HG02571 (cell line): Measurements from ENCODE around the gene DCUN1D2.
"Not testable (repeated sequence)": the region's sequence is repeated elsewhere in the genome, so short reads cannot be mapped to it uniquely, and the experiment has no call there.

Experiments used
- ATAC-seq: cut with Tn5 transposase; IDR thresholded peaks from one replicate; pipeline ENCODE4 v1.9.1; 2021; ENCODE audit warnings: mild to moderate bottlenecking, moderate library complexity; ENCODE audit not compliant: unreplicated experiment

Gene DCUN1D2

DNA sequence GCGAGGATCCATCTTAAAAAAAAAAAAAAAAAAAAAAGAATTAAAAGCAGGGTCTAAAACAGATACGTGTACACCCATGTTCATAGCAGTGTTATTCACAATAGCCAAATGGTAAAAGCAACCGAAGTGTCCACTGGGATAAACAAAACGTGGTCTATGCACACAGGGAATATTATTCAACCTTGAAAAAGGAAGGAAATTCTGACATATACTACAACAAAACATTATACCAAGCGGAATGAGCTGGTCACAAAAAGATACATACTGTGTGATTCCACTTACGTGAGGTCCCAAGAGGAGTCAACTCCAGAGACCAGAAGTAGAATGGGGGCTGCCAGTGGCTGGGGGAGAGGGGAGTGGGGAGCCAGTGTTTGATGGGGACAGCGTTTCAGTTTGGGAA is 22.5 kb downstream of the DCUN1D2 start:
- no peak for ATAC-seq

DNA sequence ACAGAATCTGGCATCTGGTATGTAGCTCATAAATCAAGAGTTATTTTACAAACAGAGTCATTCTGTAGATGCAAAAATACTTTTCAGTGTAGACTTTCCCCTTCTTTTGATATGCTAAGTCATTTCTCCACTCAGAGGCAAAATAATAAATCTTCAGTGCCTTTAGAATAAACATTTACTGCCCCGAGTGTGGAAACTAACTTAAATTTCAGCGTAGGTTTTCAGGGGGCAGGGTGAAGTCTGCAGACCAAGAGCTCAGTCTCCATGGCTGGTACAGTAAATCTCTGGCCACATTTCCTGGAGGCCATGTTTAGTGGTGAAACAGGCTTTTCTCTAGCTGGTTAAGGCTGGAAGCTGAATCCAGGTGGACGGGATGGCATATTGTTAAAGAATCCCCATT is 24.1 kb downstream of the DCUN1D2 start:
- ATAC-seq, result no peak

DNA sequence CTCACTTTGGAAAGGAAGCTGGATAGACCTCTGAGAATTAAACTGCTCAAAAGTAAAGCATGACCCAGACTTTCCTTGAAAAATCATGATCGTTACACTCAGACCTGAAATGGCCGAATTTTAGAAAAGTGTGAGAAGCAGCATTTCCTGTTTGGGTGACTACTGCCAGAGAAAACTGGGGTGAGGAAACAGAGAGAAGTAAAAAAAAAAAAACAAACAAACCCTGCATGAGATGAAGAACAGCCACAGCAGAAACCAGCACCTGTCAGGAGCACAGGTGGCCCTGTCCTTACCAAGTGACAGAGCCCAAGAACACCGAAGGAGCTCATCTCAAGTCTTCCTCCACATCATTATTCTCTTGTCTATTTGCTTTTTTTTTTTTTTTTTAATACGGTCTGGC is 25.2 kb downstream of the DCUN1D2 start:
- ATAC-seq, result no peak

DNA sequence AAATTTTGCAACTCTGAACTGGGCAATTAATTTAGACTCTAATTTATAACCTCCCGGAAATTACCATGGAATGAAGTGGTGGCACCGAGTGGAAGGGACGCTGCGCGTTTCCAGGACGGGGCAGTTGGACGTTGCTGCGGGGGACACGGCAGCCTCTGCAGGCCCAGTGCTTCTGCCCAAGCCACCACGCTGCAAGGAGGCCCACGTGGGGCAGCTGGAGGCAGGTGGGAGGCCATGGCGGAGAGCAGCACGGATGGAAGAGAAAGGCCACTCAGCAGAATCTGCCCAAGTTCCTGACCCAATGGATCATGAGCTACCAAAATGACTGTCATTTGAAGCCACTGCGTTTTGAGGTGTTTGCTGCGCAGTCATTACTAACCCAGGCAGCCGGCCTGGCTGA is 26.0 kb downstream of the DCUN1D2 start:
- no peak for ATAC-seq

DNA sequence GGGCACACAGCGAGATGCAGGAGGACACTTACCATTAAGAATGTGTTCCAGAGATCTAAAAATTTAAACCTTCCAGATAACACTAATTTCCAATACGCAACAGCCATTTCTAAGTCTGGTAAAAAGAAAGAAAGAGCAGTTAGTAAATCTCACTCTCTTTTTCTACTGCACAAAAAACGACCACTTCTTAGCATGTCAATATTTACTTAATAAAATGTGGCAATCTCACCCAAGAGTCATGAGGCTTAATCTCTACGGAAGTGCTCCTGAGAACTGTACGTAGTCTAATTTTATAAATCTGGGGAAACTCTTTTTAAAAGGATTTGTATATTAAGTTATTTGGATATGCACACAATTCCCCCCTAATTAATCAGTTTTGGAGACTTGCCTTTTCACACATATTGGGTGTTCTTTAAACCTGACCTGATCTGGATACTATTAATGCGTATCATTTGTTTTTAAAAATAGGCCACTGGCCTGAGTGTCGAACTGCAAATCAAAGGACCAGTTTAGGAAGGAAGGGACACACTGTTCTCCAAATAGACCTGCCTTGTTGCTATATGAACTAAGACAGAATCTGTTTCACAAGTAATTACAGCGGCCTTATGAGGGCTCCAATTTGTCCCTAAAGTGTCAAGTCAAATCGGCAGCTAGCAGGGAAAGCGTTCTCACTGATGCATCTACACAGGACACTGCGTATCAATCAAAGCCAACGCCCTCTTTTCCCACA is 29.3 kb downstream of the DCUN1D2 start:
- no peak for ATAC-seq

DNA sequence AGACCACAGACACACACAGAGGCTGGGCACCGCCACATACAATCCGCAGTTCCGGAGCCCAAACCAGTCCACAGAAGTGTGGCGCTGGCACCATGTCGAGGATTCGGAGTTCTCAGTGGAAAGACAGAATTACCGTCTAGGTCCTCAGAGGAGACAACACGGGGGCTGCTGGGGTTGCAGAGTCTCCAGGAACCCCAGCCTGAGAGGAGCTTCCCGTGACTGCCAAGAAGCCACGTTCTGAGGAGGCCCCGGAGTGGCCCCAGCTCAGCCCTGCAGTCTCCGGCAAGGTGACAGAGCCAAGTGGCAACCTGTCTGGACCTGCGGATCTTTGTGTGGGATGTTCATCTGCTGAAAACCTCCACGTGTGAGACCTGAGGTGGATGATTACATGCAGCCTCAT is 29.9 kb downstream of the DCUN1D2 start:
- ATAC-seq, result no peak

DNA sequence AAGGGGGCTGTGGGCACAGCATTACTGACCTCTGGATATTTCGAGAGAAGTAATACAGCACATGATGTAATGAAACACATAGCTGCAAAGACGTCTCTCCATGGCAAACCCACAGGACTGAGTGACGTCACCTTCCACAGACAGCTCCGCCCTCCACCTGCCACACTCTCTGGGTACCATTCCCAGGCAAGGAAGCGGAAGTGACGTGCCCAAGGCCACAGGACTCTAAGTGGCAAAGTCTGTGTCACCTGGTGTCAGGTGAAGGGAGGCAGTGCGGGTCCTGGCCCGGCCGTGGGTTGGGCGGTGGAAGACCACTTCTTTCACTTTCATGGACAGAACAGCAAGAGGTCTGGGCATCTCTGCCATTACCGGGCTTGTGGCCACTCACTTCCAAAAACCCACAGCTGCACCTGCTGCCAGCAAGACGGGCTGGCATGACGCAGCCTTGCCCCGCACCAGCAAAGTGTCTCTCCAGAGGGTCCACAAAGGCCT is 30.4 kb downstream of the DCUN1D2 start:
- ATAC-seq, result no peak

DNA sequence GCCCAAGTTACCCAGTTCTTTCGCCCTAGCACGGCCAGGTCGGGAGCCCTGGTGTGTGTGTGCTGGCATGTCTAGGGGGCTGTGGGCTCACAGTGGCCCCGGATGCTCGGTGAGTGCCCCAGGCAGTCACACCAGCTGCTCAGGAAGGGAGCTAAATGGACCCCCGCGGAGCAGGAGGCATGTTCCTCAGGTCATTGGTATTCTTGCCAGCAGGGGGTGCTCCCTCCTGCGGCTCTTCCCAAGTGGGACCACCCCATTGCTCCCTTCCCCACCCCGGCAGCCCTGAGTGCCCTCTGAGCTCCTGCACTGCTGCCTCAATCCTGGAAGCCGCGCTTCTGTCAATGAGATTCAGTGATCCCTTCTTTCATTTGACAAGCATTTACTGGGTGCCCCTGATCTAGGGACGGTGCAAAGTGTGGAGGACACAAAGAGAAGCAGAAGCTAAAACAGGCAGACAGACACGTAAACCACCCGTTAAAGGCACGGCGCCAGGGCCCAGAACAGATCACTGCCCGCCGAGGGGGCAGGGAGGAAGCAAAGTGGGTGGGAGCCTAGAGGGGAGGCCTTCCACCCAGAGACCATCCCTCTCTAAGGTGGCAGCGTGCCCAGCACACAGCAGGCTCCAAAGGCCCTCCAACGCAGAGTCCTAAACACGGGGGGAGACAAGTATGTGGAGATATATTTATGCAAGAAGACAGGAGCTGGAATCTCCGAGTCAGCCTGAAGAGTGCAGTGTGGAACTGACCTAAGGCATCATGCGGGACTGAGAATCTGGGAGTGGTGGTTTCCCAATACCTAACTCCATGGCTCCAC is 32.1 kb downstream of the DCUN1D2 start:
- no peak for ATAC-seq

DNA sequence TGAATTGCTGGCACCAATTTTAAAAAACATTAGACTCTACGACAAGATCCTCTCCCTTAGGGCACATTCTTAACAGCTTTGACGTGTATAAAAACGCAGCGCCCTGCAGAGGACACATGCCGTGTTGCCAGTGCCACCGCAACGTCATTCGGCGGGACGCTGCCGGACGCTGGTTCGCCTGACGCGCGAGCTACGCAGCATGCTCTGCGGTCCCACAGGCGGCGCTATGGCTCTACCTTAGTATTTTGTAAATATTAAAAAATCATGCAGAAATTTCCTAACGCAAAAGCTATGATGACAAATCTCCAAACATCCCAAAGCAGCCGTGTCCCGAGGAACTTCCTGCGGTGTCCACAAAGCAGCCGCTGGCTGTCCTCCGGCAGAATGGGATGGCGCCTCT is 33.0 kb downstream of the DCUN1D2 start:
- no peak for ATAC-seq

DNA sequence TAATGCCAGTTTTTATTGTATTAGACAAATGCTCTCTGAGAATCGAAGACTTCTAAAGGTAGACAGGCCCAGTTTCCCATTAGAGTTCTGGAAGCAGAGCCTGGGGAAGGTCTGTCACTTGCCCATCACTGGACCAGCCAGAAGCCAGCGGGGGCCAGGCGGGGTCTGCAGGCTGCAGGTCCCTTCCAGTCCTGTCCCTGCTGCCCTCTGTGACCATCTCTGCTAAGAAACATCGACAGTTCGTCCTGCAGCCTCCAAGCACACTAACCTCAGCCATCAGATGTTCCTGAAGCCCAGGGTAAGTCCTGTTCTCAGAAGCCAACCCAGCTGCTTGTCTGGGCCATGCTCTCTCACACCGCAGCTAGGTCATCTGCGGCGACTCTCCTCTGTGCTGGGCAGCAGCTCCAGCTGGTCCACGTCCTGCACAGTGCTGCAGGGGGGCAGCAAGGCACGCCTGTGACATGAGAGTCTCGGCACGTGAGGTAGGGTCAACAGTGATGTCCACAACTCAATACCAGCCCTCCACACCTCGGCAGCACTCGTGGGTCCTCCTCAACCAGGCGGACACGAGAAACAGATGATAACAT is 34.3 kb downstream of the DCUN1D2 start:
- no peak for ATAC-seq

DNA sequence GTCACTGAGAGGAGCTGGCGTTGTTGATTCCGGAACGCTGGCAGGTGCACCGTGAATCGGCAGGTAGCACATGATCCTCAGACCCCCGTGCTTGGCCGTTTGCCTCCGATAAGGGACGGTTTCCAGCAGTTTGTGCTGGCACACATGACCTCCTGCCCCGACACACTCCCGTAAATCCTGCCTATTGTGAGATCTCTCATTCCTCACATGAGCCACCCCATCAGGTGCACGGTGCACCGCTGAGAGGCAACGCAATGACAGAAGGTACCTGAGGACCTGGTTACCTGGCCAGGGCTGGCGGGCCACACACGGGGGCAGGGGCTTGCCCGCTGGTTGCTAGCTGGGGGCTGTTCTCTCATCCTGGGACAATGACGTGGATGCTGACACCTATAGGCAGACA is 35.1 kb downstream of the DCUN1D2 start:
- no peak for ATAC-seq

DNA sequence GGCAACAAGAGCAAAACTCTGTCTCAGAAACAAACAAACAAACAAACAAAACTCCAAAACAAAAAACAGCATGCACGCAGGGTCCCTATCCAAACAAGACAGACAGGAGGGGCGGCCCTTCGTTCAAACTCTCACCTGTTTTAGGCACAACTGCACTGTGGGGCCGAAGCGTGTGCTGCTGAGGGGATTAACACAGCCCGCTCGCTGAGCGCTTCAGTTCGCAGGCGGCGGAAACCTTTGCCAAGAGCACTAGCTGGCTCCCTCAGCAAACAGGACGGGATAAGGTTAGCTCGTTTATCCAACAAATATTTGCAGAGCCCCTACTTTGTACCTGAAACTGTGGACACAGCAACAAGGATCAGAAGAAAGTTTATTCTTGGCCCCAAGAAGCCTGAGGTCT is 35.6 kb downstream of the DCUN1D2 start:
- no peak for ATAC-seq

DNA sequence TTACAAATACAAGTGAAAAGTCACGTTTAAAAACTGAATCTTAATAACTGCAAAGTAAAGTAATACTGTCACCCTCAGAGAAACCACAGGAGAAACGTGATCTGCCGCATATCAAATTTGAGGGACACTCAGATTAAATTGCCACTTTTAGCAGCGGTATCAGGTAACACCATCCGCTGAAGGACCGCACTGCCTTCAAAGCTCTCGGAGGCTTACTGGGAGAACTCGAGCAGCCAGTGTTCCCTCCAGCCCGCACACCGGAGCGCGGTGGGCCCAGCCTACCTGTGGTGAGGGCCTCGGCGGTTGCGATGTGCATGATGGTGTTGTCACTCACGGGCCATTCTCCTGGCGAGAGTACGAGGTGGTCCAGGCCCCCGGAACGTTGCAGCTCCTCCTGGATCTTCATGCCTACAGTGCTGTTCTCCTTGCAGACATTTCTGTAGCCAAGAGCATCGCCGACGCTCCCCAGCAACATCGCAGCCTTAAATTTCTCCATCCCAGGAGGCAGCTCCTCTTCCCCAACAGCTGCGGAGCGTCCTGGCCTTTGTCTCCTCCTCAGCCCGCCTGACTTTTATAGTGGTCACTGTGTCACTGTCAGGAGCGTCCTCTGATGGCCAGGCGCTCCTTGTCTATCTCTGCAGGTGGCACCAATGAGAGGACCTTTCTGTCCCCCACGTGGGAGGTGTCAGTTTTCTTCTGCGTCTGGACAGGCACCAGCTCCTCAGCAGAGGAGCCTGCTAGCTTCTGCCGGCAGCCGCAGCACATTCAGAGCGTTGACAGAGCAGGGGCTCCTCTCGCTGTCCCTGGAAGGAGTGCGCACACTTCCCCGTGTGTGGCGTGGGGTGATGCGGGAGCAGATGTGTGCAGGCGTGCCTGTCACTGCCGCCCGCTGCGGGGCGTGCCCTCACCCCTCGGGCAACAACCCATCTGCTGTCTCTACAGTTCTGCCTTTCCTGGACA is 37.3 kb downstream of the DCUN1D2 start, which contains the start of gene ADPRHL1:
Gene ADPRHL1 (minus strand): TSS at position 547 of the 960 bp plus-strand sequence. CDS start 51 bp downstream, at position 496.
- ATAC-seq, result no peak

DNA sequence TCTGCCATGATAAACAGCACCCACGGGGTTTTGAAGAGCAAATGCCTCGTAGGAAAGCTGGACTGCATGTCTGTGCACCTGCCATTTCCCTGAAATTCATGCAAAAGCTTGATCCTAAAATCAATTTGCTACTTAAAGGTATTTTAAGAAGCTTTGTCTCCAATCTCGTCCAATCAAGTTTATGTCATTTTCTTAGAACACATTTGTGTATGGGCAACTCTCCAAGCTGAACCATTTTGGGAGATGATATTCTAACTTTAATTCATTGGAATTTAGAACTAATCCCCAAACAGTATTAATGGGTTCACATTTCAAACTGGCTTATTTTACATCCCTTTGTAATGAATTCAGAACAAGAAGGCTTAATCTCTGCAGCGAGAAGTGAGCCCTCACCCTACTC is 38.0 kb downstream of the DCUN1D2 start:
- no peak for ATAC-seq

DNA sequence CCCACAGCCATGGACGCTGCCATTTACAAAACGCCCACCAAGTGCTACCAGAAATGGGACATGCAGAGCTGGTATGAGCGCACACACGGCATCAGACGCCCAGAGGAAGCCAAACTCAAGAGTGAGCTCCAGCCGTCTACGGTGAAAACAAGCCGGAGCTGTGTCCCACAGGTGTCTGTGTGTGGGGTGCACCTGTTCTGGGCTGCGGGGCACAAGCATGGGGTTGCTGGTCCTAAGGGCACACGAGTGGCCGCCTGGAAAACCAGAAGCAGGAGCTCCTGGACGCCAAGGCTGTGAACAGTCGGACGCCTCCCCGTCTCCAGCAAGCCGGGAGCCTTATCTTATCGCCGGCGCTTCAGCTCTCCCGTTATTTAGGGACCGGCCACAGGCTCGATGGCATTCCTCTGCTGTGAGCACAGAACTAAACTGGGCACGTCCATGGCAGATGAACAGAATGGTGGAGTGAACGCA is 38.5 kb downstream of the DCUN1D2 start:
- no peak for ATAC-seq

DNA sequence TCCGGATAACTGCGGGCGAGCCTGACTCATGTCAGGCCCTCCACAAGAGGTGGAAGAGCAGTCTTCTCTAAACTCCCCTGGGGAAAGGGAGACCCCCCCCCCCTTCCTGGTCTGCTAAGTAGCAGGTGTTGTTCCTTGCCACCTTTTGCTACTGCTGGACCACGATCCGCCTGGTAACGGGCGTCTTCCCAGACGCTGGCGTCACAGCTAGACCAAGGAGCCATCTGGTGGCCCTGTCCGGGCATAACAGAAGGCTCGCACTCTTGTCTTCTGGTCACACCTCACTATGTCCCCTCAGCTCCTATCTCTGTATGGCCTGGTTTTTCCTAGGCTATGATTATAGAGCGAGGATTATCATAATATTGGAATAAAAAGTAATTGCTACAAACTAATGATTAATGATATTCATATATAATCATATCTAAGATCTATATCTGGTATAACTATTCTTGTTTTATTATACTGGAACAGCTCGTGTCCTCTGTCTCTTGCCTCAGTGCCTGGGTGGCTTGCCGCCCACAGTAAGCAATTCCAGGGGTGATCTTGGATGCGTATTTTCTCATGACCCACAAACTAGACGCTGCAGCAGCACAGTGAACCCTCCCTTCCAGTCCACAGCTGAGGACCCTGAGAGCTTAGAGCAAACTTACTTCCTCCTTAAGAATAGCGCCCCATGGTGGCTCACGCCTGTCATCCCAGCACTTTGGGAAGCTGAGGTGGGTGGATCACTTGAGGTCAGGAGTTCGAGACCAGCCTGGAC is 39.5 kb downstream of the DCUN1D2 start:
- not testable (repeated sequence) for ATAC-seq

DNA sequence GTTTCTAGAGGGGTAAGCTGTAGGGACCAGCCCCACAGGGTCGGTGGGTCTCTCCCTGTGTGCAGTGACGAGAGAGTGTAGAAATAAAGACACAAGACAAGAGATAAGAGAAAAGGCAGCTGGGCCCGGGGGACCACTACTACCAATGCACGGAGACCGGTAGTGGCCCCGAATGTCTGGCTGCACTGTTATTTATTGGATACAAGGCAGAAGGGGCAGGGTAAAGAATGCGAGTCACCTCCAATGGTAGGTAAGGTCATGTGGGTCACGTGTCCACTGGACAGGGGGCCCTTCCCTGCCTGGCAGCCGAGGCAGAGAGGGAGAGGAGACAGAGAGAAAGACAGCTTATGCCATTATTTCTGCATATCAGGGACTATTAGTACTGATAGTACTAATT is 40.2 kb downstream of the DCUN1D2 start:
- ATAC-seq, result not testable (repeated sequence)

DNA sequence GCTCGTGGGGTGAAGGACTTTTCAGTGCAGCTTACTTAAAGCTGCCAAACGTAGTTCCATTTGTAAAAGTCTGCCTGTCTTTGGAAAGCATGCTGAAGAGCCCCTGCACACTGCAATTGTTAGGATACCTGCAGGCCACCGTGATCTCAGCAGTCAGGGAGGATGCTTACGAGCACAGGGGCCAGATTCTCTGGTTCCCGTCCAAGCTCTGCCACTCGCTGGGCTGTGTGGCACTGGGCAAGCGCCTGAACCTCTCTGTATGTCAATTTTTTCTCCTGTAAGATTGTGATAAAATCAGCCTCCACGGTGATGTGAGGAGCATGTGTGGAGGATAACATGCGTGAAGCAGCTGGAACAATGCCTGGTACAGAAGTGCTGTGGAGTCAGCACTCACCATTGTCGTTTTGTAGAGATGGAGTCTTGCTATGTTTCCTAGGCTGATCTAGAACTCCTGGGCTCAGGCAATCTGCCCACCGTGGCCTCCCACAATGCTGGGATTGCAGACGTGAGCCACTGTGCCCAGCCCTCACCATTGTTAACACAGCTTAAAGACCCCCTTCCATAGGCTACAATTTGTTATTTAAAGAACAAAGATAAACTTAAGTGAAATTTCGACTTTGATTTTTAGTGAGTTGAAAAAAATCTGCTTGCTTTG is 40.7 kb downstream of the DCUN1D2 start:
- ATAC-seq, result no peak
